B cell (primary cell): ENCODE measurements around the gene CEP89. TPM values are rescaled to one million over a fixed set of nuclear protein-coding genes. Genes with fewer than 3 reads are reported as not detected.

ENCODE experiments used
- ATAC-seq: fragments of 200-7000 bp; cut with Tn5 transposase; one replicate; pipeline ENCODE4 v1.10.0; 2021; ENCODE audit warnings: low read depth, mild to moderate bottlenecking, moderate number of reproducible peaks, moderate library complexity
- CTCF ChIA-PET: fragments of 350-600 bp; sonication (Branson Sonifier 250); formaldehyde crosslinking; loops from one replicate; lab custom pipeline; 2021; ENCODE audit warnings: antibody characterized with exemption, inconsistent platforms; lab: Charles Lee
- POLR2A ChIA-PET: fragments of 350-600 bp; sonication (Branson Sonifier 250); formaldehyde crosslinking; loops from one replicate; lab custom pipeline; 2021; ENCODE audit warnings: antibody characterized with exemption; lab: Charles Lee
- DNase-seq: peaks from one replicate; pipeline ENCODE4 v3.0.0; 2013
- H2AFZ ChIP-seq: 2 replicates; pipeline ENCODE4 v1.6.1; 2012; ENCODE audit warnings: mild to moderate bottlenecking, low read depth, low read length; ENCODE audit not compliant: insufficient read depth, poor library complexity, severe bottlenecking
- H3K27ac ChIP-seq, 2 donors: 1 replicate in 1 of 2; 2 replicates in 1 of 2; pipeline ENCODE4 v1.5.1; 2012 to 2013; ENCODE audit warnings: low read length in 2 of 2, mild to moderate bottlenecking in 2 of 2, moderate library complexity in 1 of 2
- H3K27me3 ChIP-seq, 4 experiments: fragments of 200-600 bp in 1 of 4; sonication (generic) in 1 of 4; replicated peaks in 1 of 4; 1 replicate in 2 of 4; 2 replicates in 2 of 4; pipeline versions ENCODE4 v1.6.1 to v1.7.0; 2013 to 2016; ENCODE audit warnings: low read length in 3 of 4, mild to moderate bottlenecking in 2 of 4, mixed read lengths in 1 of 4, moderate library complexity in 1 of 4; ENCODE audit not compliant: insufficient read depth in 4 of 4, control insufficient read depth in 3 of 4; ENCODE audit errors: control extremely low read depth in 1 of 4
- H3K36me3 ChIP-seq, 2 experiments: replicated peaks in 1 of 2; 1 replicate in 1 of 2; 2 replicates in 1 of 2; pipeline versions ENCODE4 v1.6.1 to v1.7.1; 2013; ENCODE audit warnings: low read length in 1 of 2; ENCODE audit not compliant: insufficient read depth in 2 of 2, control insufficient read depth in 1 of 2; ENCODE audit errors: control extremely low read depth in 1 of 2, extremely low read depth in 1 of 2
- H3K4me1 ChIP-seq, 2 donors: fragments of 200-600 bp in 1 of 2; sonication (generic) in 1 of 2; 1 replicate in 1 of 2; 2 replicates in 1 of 2; pipeline versions ENCODE4 v1.5.1 to v1.6.1; 2013 to 2017; ENCODE audit warnings: low read length in 2 of 2; ENCODE audit not compliant: control insufficient read depth in 2 of 2, insufficient read depth in 2 of 2
- H3K4me2 ChIP-seq: replicated peaks from 2 replicates; pipeline ENCODE3; 2012; ENCODE audit warnings: mild to moderate bottlenecking, low read depth, low read length; ENCODE audit not compliant: poor library complexity, severe bottlenecking
- H3K4me3 ChIP-seq, 5 experiments: fragments of 200-600 bp in 1 of 5; sonication (generic) in 1 of 5; 1 replicate in 3 of 5; 2 replicates in 2 of 5; pipeline versions ENCODE4 v1.5.1 to v1.7.0; 2011 to 2016; ENCODE audit warnings: low read length in 4 of 5, mild to moderate bottlenecking in 4 of 5, low read depth in 2 of 5, control low read depth in 1 of 5, moderate library complexity in 1 of 5; ENCODE audit not compliant: insufficient read depth in 1 of 5; ENCODE audit errors: control extremely low read depth in 1 of 5, extremely low read depth in 1 of 5
- H3K79me2 ChIP-seq: fragments of 200-600 bp; sonication (generic); one replicate; pipeline ENCODE4 v1.6.0; 2016; ENCODE audit warnings: low read length; ENCODE audit not compliant: control insufficient read depth, insufficient read depth
- H3K9ac ChIP-seq: fragments of 200-600 bp; sonication (generic); 2 replicates; pipeline ENCODE4 v1.6.1; 2017; ENCODE audit warnings: mild to moderate bottlenecking, low read length, moderate library complexity
- H3K9me3 ChIP-seq, 3 donors: one replicate each; pipeline versions ENCODE4 v1.6.1 to v1.7.1; 2013; ENCODE audit warnings: low read length in 2 of 3; ENCODE audit not compliant: control insufficient read depth in 2 of 3, insufficient read depth in 1 of 3; ENCODE audit errors: control extremely low read depth in 1 of 3
- H4K20me1 ChIP-seq: 2 replicates; pipeline ENCODE4 v1.6.0; 2012; ENCODE audit warnings: mild to moderate bottlenecking, low read length; ENCODE audit not compliant: insufficient read depth, control insufficient read depth, poor library complexity, severe bottlenecking
- H3K27ac Mint-ChIP-seq: one replicate; pipeline ENCODE4 v1.8.0; 2021; ENCODE audit warnings: mixed read lengths
- H3K27me3 Mint-ChIP-seq: one replicate; pipeline ENCODE4 v1.8.0; 2021; ENCODE audit warnings: mixed read lengths
- H3K4me1 Mint-ChIP-seq: one replicate; pipeline ENCODE4 v1.8.0; 2021; ENCODE audit warnings: mixed read lengths
- H3K4me3 Mint-ChIP-seq: one replicate; pipeline ENCODE4 v1.8.0; 2021; ENCODE audit warnings: mixed read lengths
- H3K9me3 Mint-ChIP-seq: one replicate; pipeline ENCODE4 v1.8.0; 2022; ENCODE audit warnings: mixed read lengths; ENCODE audit not compliant: insufficient read depth
- CTCF ChIP-seq: fragments of 200-600 bp; IDR thresholded peaks from one replicate; pipeline ENCODE4 v1.8.0; 2022; ENCODE audit warnings: antibody characterized with exemption, mild to moderate bottlenecking
- EZH2 ChIP-seq: IDR thresholded peaks from 2 replicates; pipeline ENCODE4 v1.6.1; 2012; ENCODE audit warnings: borderline replicate concordance, low read depth, mild to moderate bottlenecking, moderate library complexity, low read length; ENCODE audit not compliant: insufficient read depth, poor library complexity, severe bottlenecking
- WGBS: methylation state at CpG from one replicate; pipeline ENCODE4 v1.1.5; 2013; ENCODE audit warnings: missing lambda C conversion rate; ENCODE audit not compliant: insufficient coverage; 5-methylcytosine and 5-hydroxymethylcytosine counted together
- intact Hi-C: fragments of 100-400 bp; cut with micrococcal nuclease; formaldehyde crosslinking; loops from one replicate; pipeline ENCODE4 v1.10.0; 2022
- polyA plus RNA-seq: library from polyadenylated mRNA; depleted of rRNA; stranded (reverse); fragments of >200 nt; gene quantifications from 2 replicates; pipeline ENCODE4 v1.2.3, GENCODE V29; 2012
- total RNA-seq, 2 donors: library from RNA; stranded (reverse); fragments of 120-200 nt in 1 of 2; gene quantifications; 1 replicate in 1 of 2; 2 replicates in 1 of 2; pipeline versions ENCODE4 v1.2.3 to v1.2.4, GENCODE V29; 2013 to 2022

Gene CEP89
- total and polyA plus RNA-seq, 2 donors (not counting 1 experiment from before 2014, with no cell fraction given), result 10.2 to 38.6 TPM

GRCh38 chr19:32830231-32831014, 141.3 kb downstream of the CEP89 start:
- DNase-seq, result no peak
- Histone ChIP-seq H3K4me2 (no peak overlapping the region), H3K79me2 (no peaks in the 10 kb centered on the region), H3K4me1 (no peaks in the 10 kb centered on the region), H3K36me3 (no peaks in the 10 kb centered on the region), H4K20me1 (no peaks in the 10 kb centered on the region), H3K27me3 (no peaks in the 10 kb centered on the region), H2AFZ (no peak overlapping the region), H3K9ac (no peak overlapping the region), H3K9me3 (no peaks in the 10 kb centered on the region), H3K4me3 (no peak overlapping the region), H3K27ac (no peak overlapping the region)
- Mint-ChIP-seq H3K4me3 (no peak overlapping the region), H3K27ac (no peak overlapping the region), H3K9me3 (no peaks in the 10 kb centered on the region), H3K4me1 (no peaks in the 10 kb centered on the region), H3K27me3 (no peaks in the 10 kb centered on the region)
- TF ChIP-seq CTCF (no peak), EZH2 (no peak)
- WGBS, result 89% methylated on average over 6 of the region's 8 CpGs
- intact Hi-C loops, result no loop called here
- ChIA-PET CTCF (no interaction called here), POLR2A (no interaction called here)
- ATAC-seq, result no peak

GRCh38 chr19:32829345-32829896, 142.3 kb downstream of the CEP89 start:
- peaks cover 0 to under 1% (median 0%) of the 10 kb centered on the region in 3 donors for H3K9me3 ChIP-seq
- no peaks in the 10 kb centered on the region for H3K36me3 ChIP-seq
- H3K9ac ChIP-seq, result no peak overlapping the region
- no peak for TF ChIP-seq CTCF
- no peak for TF ChIP-seq EZH2
- no peak overlapping the region for H3K4me3 ChIP-seq
- ChIA-PET CTCF (interaction anchor here (0.6 kb wide), 1 partner anchor 96 kb away, joined by 3 read pairs; no protein-coding TSS in a partner anchor), POLR2A (no interaction called here)
- no peak overlapping the region for H3K27ac ChIP-seq
- no peaks in the 10 kb centered on the region for H3K27me3 ChIP-seq
- H2AFZ ChIP-seq, result no peak overlapping the region
- no peaks in the 10 kb centered on the region for H3K79me2 ChIP-seq
- intact Hi-C loops, result no loop called here
- Mint-ChIP-seq H3K9me3 (no peaks in the 10 kb centered on the region), H3K27ac (no peak overlapping the region), H3K4me3 (no peak overlapping the region), H3K4me1 (no peaks in the 10 kb centered on the region), H3K27me3 (peaks cover 9% of the 10 kb centered on the region)
- no peaks in the 10 kb centered on the region for H4K20me1 ChIP-seq
- 95% methylated on average over 6 of the region's 10 CpGs for WGBS
- ATAC-seq, result no peak
- H3K4me1 ChIP-seq, result no peaks in the 10 kb centered on the region
- no peak overlapping the region for H3K4me2 ChIP-seq
- no peak for DNase-seq
